Middle frontal gyrus (tissue), 1 donor: ENCODE data around the gene ITGB3BP.
"Not testable (repeated sequence)": the region's sequence is repeated elsewhere in the genome, so short reads cannot be mapped to it uniquely, and the experiment has no call there.

Experiments
- DNase-seq: peaks from one replicate; pipeline ENCODE4 v3.0.0-alpha.2; 2015; ENCODE audit warnings: low spot score; ENCODE audit errors: extremely low spot score

The ITGB3BP gene

DNA sequence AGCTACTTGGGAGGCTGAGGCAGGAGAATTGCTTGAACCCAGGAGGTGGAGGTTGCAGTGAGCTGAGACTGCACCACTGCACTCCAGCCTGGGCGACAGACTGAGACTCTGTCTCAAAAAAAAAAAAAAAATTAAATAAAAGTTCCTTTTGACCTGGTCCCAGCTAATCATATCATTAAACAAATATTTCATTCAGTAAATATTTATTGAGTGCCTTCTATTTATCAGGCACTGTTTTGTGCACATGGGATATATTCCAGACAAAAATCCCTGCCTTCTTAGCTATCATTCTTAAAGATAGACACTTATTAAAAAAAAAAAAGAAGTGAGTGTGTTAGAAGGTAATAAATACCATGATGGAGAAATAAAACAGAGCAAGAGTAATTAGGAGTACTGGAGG lies 102.3 kb downstream of the ITGB3BP start:
- not testable (repeated sequence) for DNase-seq

DNA sequence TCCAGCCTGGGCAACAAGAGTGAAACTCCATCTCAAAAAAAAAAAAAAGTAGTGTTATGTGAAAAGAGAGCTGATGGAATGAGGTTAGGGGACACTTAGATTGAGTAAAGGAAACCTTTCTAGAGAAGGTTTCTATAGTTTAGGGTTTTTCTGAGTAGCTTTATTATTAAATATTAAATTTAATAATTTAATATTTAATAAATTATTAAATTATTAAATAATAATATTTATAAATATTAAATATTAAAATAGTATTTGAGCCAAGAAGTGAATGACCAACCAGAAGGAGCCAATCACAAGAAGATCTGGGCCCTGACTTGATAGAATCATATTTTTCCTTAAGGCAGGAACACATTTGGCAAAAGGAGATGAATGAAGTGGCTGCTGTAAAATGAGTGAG lies 104.9 kb downstream of the ITGB3BP start:
- no peak for DNase-seq

DNA sequence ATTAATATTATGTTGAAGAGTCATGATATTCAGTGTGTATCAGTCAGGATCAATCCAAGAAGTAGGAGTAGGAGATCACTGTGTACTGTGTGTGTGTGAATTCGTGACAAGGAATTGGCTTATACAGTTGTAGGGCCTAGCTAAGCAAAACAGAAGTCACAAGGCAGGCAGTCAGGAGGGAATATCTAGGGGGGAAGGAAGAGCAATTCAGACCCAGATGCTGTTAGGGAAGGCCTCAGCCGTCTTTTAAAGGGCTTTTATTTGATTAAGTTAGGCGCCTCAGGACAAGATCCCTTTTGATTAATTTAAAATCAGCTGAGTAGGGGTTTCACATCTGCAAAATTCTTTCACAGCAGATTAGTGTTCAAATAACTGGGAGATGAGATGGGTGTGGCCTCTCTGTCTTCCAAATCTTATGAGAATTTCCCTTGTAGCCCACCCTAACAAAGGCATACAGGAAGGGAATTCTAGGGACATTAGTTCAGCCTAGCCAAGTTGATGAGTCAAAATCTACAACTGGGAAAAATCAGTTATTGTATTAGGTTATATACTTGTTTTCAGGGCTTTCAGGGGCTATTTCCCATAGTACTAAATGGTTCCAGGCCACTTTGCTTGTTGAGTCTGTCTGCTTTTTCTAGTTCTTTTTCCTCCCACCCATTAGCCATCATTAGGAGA lies 108.2 kb downstream of the ITGB3BP start:
- no peak for DNase-seq

DNA sequence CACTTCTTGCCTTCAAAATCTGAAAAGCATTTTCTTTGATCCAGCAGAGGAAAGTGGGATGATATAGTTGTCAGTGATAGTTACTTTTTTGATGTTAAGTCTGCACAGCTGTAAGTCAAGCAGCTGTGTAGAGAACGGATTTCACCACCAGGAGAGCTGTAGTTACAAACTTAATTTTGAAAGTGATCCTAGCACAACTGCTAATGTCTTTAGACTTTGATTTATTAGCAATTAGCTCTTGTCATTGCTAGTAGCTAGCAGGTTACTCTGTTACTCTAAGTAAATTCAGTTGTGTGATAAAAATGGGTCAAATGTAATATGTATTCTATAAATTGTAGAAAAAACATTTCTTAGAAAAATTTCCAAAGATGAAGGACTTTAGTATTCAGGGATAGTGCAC lies 109.6 kb downstream of the ITGB3BP start:
- no peak for DNase-seq

DNA sequence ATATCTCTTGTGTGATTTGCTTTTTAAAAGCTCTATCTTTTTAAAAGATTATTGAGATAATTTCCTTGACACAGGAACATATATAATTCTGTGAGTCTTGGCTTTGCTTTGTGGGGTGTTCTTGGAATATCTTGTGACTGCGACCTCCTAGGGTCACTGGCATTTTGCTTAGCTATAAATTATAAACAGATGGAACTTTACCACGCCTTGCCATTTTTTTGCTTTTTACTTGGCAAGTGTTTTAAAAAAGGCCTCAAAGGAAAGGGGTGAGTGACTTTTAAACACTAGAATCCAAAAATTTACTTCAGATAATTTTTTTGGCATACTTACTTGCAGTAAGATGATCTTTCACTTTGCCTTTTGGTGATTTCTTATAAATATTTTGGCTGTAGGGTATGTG lies 112.0 kb downstream of the ITGB3BP start:
- DNase-seq = no peak

DNA sequence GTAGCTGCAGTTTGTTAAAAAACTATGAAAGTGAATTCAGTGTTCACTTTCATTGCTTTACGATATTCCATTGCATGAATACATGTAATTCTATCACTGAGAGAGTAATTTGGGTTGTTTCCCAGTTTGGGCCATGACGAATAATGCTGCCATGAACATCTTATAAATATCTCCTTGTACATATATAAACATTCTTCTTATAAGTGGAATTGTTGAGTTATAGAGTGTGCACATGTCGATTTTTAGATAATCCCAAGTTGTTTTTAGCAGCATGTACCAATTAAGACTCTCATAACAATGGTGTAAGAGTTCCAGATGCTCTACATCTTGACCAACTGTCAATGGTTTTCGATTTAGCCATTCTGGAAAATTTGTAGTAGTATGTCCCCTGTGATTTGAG lies 114.7 kb downstream of the ITGB3BP start:
- no peak for DNase-seq

DNA sequence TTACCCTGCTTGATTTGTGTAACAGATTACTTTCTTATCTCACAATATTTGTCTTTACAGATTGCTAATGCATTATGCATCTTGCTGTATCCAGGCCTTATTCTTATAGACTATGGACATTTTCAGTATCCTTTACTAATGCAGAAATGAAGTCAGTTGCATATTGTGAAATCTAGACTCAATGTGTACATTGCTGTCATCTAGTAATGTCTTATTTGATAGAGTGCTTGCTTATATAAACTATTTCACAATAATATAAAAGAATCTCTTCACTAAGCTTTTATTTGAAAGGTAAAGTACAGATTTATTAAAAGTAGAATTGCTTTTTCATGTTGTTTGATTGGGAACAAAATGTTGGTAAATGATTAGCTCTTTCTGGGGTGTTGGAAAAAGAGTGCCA lies 116.0 kb downstream of the ITGB3BP start:
- no peak for DNase-seq

DNA sequence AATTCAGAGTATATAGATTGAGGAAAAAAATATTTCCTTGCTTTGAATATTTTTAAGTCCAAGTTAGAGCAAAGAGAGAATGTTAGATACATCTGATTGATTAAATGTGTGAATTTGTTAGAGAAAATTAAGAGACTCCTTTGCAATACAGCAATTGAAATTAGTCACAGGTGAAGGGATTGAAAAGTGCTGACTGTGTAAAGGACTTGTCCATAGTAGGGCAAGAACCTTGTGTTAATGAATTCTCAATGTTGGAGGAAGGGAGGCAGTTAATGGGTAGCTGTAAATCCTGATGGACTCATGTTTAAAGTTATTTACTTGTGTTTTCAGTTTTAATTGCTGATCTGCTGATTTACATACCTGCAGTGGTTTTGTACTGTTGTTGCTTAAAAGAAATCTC lies 117.0 kb downstream of the ITGB3BP start:
- no peak for DNase-seq

DNA sequence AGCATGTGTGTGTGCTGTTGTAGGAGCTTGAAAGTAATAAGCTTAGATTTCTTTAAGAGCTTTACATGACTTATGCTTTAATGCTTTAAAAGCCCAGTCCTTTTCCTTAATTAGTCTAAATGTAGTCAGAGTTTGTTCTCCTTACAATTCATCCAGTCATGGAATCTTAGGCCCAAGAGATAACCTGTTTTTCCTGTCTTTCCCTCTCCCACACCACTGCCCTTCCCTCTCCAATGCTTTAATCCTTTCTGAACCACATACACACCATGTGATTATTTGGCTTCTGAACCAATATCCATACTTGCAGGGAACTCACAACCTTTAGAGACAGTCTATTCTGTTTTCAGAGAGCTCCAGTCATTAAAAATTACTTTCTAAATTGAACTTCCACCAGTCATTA lies 118.0 kb downstream of the ITGB3BP start:
- no peak for DNase-seq

DNA sequence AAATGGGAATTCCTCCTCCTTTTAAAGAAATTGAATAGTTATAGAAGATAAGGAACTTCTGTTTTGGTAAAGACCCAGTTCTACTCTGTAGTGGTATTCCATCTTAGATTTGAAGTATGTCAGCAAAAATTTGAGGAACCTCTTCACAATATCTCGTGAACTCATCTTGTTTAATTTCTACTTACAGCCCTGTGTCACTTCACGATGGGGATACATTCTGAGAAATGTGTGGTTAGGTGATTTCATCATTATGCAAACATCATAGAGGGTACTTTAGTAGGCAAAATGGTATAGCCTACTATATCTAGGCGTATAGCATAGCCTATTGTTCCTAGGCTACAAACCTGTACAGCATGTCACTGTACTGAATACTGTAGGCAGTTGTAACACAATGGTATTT lies 119.6 kb downstream of the ITGB3BP start:
- DNase-seq = no peak

DNA sequence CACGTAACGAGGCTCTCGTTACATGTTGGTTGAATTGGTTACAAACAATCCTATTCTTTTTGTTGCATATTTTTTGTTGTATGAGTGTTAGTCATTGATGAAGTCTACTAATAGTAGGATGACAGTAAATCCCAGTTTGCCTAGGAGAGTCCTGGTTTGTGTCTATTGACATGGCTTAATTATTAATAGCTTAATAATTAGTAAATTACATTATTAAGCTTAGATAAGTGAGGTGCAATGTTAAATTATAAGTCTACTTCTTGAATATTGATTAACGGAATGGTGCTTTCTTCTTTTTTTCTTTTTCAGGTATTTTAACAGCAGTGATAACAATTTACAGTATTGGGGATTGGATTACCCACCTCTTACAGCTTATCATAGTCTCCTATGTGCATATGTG lies 121.1 kb downstream of the ITGB3BP start:
- no peak for DNase-seq
